Kasumi-1 (cell line): ENCODE measurements around the gene C1R.
"Not testable (repeated sequence)": the region's sequence is repeated elsewhere in the genome, so short reads cannot be mapped to it uniquely, and the experiment has no call there.

Source experiments
- DNase-seq, 2 experiments: peaks; one replicate each; lab custom pipeline; 2025; lab: John Stamatoyannopoulos, UW

The C1R gene

DNA sequence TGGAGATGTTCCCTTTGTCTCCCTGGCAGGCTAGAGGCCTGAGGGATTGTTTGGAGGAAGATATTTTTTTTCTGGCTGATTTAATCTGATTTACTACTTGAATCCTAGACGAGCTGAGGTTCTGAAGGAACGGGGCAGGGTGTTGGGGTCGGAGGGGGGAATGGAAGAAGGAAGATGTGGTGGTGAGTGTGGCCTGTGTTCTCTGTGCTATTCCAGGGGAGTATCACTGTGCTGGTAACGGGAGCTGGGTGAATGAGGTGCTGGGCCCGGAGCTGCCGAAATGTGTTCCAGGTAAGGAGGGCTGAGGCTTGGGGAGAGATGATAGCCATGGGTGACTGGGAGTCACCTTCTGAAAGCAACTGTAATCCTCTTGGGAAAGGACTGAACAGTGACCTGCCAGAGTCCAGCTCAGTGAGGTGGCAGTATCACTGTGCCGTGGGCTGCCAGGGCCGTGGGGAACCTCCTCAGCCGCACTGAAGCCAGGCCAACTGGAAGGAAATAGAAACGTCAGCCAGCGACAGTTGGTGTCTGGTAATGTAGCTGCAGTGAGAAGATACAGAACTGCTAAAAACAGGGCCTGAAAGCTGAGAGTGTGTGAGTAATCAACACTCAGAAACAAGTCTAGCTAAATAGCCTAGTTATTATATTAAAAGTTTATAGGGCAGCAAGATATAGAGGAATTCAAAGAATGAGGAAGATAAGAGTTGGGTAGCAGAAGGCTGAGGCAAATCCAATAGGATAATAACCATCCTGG lies 23.8 kb downstream of the C1R start:
- DNase-seq, result peak; percentile 4 to 9

DNA sequence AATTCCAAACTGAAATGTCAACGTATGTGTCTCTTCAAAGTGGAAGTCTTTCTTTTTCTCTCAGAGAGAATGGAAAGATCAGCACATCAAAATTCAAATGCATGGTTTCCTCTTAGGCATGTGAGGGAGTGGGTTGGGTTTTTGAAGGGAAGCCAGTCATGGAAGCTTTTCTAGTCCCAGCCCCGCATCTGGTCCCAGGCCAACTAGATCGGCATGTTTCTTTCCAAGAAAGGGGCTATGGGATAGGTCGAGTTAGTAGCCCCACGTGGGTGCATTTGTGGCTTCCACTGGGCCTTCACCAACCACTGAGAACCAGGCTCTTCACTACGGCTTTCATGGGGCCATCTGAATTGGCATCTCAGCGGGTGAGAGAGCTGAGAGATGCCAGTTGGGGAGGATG lies 25.1 kb downstream of the C1R start:
- DNase-seq, result no peak

DNA sequence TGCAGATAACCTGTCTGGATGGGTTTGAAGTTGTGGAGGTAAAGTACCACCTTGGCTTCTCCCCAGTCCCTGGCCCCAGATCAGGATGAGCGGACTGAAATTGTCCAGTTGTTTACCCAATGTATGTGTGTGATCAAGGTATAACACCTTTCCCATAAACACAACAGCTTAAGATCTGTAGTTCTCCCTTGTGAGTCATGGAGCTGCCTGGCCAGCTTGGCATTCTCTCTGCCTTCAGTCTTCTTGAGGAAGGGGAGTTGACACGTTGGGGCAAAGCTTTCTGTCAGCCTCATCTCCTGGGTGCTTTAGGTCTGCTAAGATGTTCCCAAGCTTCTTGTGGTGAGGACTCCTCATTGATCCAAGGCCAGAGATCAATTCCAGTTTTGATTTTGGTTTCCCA lies 25.6 kb downstream of the C1R start:
- DNase-seq, result no peak

DNA sequence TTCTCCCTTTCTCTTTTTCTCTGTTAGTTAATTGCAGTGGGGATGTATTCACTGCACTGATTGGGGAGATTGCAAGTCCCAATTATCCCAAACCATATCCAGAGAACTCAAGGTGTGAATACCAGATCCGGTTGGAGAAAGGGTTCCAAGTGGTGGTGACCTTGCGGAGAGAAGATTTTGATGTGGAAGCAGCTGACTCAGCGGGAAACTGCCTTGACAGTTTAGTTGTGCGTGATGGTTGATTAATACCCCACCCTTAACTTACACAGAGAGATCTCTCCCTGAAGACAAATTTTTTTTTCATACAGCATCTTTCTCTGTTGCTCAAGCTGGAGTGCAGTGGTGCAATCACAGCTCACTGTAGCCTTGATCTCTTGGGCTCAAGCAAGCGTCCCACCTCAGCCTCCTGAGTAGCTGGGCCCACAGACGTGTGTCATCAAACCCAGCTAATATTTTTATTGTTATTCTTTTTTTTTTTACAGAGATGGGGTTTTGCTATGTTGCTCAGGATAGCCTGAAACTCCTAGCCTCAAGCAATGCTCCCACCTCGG lies 27.1 kb downstream of the C1R start:
- no peak for DNase-seq

DNA sequence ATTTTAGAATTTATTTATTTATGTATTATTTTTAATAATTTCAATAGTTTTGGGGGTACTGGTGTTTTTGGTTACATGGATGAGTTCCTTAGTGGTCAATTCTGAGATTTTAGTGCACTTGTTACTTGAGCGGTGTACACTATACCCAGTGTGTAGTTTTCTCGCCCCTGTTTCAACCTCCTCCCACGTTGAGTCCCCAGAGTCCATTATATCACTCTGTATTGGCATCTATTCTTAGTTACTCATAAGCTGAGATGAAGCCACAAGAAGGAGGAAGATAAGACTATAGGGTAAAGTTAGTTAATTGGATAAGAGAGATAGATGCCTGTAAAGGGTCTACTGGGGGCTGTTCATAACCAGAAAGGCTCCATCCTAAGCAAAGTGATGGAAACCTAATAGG lies 27.7 kb downstream of the C1R start:
- no peak for DNase-seq

DNA sequence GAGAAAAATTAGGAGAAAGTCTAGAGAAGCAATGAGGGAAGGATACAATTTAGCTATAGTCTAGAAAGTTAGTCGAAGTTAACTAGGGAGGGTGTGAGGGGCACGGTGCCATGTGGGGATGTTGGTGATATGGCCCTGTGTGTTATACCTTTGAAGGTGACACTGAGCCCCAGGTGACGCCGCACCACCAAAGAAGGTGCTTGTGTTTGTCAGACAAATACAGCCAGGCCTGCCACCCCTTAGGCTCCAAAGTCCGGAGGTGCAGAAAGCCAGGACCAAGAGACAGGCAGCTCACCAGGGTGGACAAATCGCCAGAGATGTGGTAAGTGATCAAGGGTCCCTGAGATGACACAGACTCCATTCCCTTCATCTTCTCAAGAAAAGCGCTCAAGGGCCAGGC lies 30.6 kb downstream of the C1R start:
- DNase-seq, result no peak

GRCh38 chr12:7061138-7061537 lies 31.1 kb downstream of the C1R start:
- no peak for DNase-seq

- DNase-seq, result no peak
Measured at GRCh38 chr12:7060353-7060954, 31.8 kb downstream of the C1R start, which contains the start of gene C1S. Gene C1S (plus strand): TSS chr12:7060718. CDS start chr12:7061913, 1,195 bp downstream.

DNA sequence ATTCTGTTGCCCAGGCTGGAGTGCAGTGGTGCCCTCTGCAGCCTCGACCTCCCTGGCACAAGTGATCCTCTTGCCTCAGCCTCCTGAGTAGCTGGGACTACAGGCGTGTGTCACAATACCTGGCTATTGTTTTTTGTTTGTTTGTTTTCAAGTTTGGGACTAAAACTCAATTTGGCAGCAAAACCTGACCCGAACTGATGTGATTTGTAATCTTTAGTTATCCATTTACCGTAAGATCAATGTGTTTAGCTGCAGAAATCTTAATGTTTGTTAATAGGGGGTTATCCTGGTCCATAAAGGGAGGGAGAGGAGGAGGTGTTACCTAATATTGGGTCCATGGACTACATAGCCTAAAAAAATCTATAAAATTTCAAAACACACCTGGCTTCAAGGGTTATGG lies 32.5 kb downstream of the C1R start:
- DNase-seq, result no peak

GRCh38 chr12:7058850-7059395 lies 33.3 kb downstream of the C1R start:
- DNase-seq, result no peak

GRCh38 chr12:7058163-7058845 lies 33.9 kb downstream of the C1R start:
- DNase-seq, result no peak

DNA sequence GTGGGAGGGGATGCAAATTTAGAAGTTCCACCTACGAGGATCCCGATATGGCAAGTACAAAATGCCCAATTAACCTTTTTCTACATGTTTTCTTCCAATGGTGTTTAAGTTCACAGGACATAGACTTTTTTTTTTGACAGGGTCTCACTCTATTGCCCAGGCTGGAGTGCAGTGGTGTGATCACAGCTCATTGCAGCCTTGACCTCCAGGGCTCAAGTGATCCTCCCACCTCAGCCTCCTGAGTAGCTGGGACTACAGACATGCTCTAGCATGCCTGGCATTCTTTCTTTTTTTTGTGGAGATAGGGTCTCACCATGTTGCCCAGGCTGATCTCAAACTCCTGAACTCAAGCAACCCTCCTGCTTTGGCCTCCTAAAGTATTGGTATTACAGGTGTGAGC lies 36.5 kb downstream of the C1R start:
- DNase-seq, result not testable (repeated sequence)

DNA sequence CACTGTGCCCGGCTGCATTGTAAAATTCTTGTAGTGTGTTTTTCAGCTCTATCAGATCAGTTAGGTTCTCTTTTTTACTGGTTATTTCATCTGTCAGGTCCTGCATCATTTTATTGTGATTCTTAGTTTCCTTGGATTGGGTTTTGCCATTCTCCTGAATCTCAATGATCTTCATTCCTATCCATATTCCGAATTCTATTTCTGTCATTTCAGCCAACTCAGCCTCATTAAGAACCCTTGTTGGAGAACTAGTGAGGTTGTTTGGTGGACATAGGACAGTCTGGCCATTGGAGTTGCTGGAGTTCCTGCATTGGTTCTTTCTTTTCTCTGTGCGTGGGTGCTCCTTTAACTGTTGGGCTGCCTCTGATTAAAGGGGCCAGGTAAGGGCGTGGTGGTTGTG lies 37.3 kb downstream of the C1R start:
- no peak for DNase-seq

GRCh38 chr12:7049973-7050372 lies 42.3 kb downstream of the C1R start:
- not testable (repeated sequence) for DNase-seq

- not testable (repeated sequence) for DNase-seq
Measured at GRCh38 chr12:7049445-7049951, 42.7 kb downstream of the C1R start.

DNA sequence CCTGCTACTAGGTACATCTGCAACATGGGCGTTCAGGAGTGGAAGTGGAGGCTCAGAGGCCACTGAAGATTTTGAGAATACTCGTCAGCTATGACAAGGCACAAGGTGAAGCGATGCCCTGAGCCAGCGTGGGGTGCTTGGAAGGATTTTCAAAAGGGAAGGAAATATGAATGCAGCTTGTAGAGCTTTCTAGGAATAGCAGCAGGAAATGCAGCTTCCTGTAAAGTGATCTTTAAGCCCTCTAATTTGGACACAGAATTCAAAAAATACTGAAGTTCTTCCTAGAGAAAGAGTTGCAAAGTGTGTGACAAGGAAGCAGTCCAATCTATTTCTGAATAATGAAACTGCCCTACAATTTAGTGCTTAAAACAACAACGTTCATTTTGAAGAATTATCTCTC lies 44.9 kb downstream of the C1R start:
- DNase-seq, result peak; percentile 49 to 53

DNA sequence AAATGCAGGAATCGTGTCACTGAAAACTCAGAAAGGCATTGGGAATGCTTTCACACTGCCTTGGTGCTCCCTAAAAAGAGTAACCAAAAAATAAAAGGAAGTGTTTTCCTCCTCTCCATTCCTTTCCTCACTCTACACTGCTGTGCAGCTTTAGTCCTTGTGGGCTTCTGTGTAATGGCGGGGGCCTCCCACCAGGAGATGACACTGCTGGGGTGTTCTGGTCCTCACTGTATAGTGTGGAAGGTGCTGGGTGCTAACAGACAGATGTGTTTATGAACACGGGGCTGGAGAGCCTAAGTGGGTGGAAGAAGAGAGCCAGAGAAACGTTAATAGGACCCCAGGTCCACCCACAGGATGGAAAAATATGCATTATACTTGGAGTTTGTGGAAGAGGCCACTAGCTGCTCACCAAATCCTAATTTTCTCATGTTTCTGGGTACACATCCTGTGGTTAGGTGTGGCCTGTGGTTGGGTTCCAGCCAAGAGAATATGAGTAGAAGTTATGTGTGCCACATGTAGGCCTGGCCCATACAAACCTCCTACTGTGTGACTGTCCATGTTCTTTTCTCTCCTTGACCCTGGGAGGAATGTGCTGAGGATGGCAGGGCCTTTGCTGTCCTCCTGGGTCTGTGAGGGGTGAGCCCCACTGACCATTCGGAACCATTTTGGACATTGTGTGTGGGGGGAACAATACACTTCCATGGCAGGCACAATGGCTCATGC lies 45.7 kb downstream of the C1R start:
- DNase-seq, result no peak

DNA sequence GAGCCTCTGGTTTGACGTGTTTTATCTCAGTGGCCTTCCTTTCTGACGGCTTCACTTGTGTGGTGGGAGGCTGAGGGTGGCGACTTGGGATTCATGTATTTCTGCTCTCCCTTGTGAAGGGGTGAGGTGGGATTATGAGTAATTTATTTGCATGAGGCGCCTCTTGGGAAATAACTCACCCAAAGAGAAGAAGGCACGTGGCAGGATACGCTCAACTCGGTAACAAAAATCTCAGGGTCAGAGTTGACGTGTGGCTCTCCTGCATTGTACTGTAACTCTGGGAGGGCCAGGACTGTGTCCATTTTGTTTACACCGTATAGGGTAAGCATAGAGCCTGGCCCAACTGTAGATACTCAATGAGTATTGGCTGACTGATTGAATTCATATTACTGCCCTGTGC lies 46.3 kb downstream of the C1R start:
- DNase-seq, result no peak

DNA sequence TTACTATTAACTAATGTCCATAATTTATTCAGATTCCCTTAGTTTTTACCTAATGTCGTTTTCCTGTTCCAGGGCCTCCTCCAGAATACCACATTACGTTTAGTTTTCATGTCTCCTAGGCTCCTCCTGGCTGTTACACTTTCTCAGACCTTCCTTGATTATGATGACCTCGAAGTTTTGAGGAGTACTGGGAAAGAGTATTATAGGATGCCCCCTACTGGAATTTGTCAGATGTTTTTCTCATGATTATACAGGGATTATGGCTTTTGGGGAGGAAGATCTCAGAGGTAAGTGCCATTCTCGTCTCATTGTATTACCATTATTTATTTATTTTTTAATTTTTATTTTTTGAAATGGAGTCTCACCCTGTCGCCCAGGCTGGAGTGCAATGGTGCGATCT lies 49.4 kb downstream of the C1R start:
- DNase-seq, result peak; percentile 52 to 54

DNA sequence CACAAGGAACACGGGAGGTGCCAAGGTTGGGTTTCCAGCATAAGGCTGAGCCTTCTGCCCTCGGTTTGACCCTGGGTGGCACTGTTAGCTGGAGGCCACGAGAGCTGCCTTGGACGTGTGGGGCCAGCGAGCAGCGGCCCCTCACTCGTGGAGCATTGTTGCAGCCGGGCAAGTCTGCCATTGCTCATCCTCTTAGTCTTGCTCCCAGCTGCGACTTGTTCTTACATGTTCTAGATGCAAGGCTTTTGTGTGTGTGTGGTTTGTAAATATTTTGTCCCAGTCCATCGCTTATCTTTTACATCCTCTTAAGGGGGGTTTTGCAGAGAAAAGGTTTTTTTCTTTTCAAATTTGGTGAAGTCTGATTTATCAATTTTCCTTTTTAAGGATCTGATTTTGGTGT lies 52.8 kb downstream of the C1R start:
- DNase-seq, result no peak

GRCh38 chr12:7038591-7038990 lies 53.7 kb downstream of the C1R start:
- no peak for DNase-seq

GRCh38 chr12:7037411-7037810 lies 54.8 kb downstream of the C1R start:
- DNase-seq, result not testable (repeated sequence)
